Measurements from ENCODE around the gene OMA1. TPM values are rescaled to one million over a fixed set of nuclear protein-coding genes. Genes with fewer than 3 reads are reported as not detected.

The OMA1 gene
- total RNA-seq, 1 donor from 2014 or later = 2.4 TPM

GRCh38 chr1:58451560-58452191, 94.8 kb downstream of the OMA1 start:
- Histone ChIP-seq H3K27me3 (no peaks in the 10 kb centered on the region), H3K36me3 (no peaks in the 10 kb centered on the region), H3K4me3 (no peak overlapping the region), H3K27ac (no peak overlapping the region), H3K9me3 (no peaks in the 10 kb centered on the region), H3K4me1 (no peaks in the 10 kb centered on the region)
- TF ChIP-seq CTCF (IDR thresholded peaks at IDR 0.05) = no peak
- intact Hi-C loops (cut with DNase I) = no loop called here
- DNase-seq (ENCODE audit: low spot score in 2 of 2) = no peak

GRCh38 chr1:58447886-58448285, 98.6 kb downstream of the OMA1 start:
- Histone ChIP-seq H3K27ac (no peak overlapping the region), H3K4me3 (no peak overlapping the region), H3K4me1 (no peaks in the 10 kb centered on the region), H3K9me3 (no peaks in the 10 kb centered on the region), H3K36me3 (no peaks in the 10 kb centered on the region), H3K27me3 (no peaks in the 10 kb centered on the region)
- intact Hi-C loops (cut with DNase I) = no loop called here
- TF ChIP-seq CTCF (IDR thresholded peaks at IDR 0.05) = no peak
- no peak for DNase-seq (ENCODE audit: low spot score in 2 of 2)

- Histone ChIP-seq H3K4me3 (no peak overlapping the region), H3K36me3 (no peaks in the 10 kb centered on the region), H3K9me3 (no peaks in the 10 kb centered on the region), H3K4me1 (no peaks in the 10 kb centered on the region), H3K27ac (no peak overlapping the region), H3K27me3 (no peaks in the 10 kb centered on the region)
- no peak for TF ChIP-seq CTCF (IDR thresholded peaks at IDR 0.05)
- DNase-seq (ENCODE audit: low spot score in 2 of 2) = no peak
- intact Hi-C loops (cut with DNase I) = no loop called here
Observed at GRCh38 chr1:58447042-58447441, 99.5 kb downstream of the OMA1 start.

- no peak overlapping the region for H3K27ac ChIP-seq
- no peaks in the 10 kb centered on the region for H3K36me3 ChIP-seq
- no peak for TF ChIP-seq CTCF (IDR thresholded peaks at IDR 0.05)
- H3K27me3 ChIP-seq = no peaks in the 10 kb centered on the region
- intact Hi-C loops (cut with DNase I) = no loop called here
- no peaks in the 10 kb centered on the region for H3K4me1 ChIP-seq
- H3K4me3 ChIP-seq = no peak overlapping the region
- no peaks in the 10 kb centered on the region for H3K9me3 ChIP-seq
- DNase-seq (ENCODE audit: low spot score in 2 of 2) = no peak
Observed at GRCh38 chr1:58446368-58446767, 100.2 kb downstream of the OMA1 start.

- H3K4me3 ChIP-seq = no peak overlapping the region
- intact Hi-C loops (cut with DNase I) = no loop called here
- no peaks in the 10 kb centered on the region for H3K9me3 ChIP-seq
- TF ChIP-seq CTCF (IDR thresholded peaks at IDR 0.05) = no peak
- H3K27me3 ChIP-seq = no peaks in the 10 kb centered on the region
- no peaks in the 10 kb centered on the region for H3K4me1 ChIP-seq
- no peak for DNase-seq (ENCODE audit: low spot score in 2 of 2)
- H3K36me3 ChIP-seq = no peaks in the 10 kb centered on the region
- no peak overlapping the region for H3K27ac ChIP-seq
Observed at GRCh38 chr1:58443986-58444868, 102.3 kb downstream of the OMA1 start.

All from ascending aorta (tissue), 2 donors.